HUES64 (cell line): Measurements from ENCODE around the gene LPCAT1.

ENCODE experiments used
- H3K27ac ChIP-seq: 2 replicates; pipeline ENCODE4 v1.7.0; 2013; ENCODE audit warnings: low read depth, low read length, inconsistent platforms
- H3K27me3 ChIP-seq: 2 replicates; pipeline ENCODE4 v1.6.1; 2013; ENCODE audit warnings: mild to moderate bottlenecking, low read length; ENCODE audit not compliant: insufficient read depth
- H3K36me3 ChIP-seq: 2 replicates; pipeline ENCODE4 v1.6.1; 2013; ENCODE audit warnings: mild to moderate bottlenecking, low read length; ENCODE audit not compliant: insufficient read depth
- H3K4me1 ChIP-seq: 2 replicates; pipeline ENCODE4 v1.6.1; 2013; ENCODE audit warnings: mild to moderate bottlenecking, low read length, moderate library complexity; ENCODE audit not compliant: insufficient read depth
- H3K4me3 ChIP-seq: 2 replicates; pipeline ENCODE4 v1.5.1; 2013; ENCODE audit warnings: mild to moderate bottlenecking, low read length, moderate library complexity
- H3K9ac ChIP-seq: 2 replicates; pipeline ENCODE4 v1.6.1; 2013; ENCODE audit warnings: mild to moderate bottlenecking, low read depth, low read length
- H3K9me3 ChIP-seq: 2 replicates; pipeline ENCODE4 v1.6.1; 2013; ENCODE audit warnings: low read depth, low read length; ENCODE audit not compliant: insufficient read depth
- WGBS: fragments of 150-250, 120-280 bp; methylation state at CpG from one replicate; pipeline ENCODE4 v1.1.7; 2013; ENCODE audit warnings: missing lambda C conversion rate; 5-methylcytosine and 5-hydroxymethylcytosine counted together

The LPCAT1 gene

GRCh38 chr5:1419476-1420210 is 104.1 kb downstream of the LPCAT1 start:
- H3K9ac ChIP-seq: no peak overlapping the region
- H3K27me3 ChIP-seq: no peaks in the 10 kb centered on the region
- H3K27ac ChIP-seq: no peak overlapping the region
- 80% methylated on average over 11 of the region's 11 CpGs for WGBS
- H3K4me3 ChIP-seq: no peak overlapping the region
- no peaks in the 10 kb centered on the region for H3K36me3 ChIP-seq
- H3K9me3 ChIP-seq: no peaks in the 10 kb centered on the region
- H3K4me1 ChIP-seq: no peaks in the 10 kb centered on the region

- Histone ChIP-seq H3K4me1 (no peaks in the 10 kb centered on the region), H3K36me3 (no peaks in the 10 kb centered on the region), H3K9ac (no peak overlapping the region), H3K27ac (no peak overlapping the region), H3K27me3 (no peaks in the 10 kb centered on the region), H3K4me3 (no peak overlapping the region), H3K9me3 (no peaks in the 10 kb centered on the region)
Measured at GRCh38 chr5:1418921-1419280, 104.9 kb downstream of the LPCAT1 start.

- Histone ChIP-seq H3K9ac (no peak overlapping the region), H3K4me1 (no peaks in the 10 kb centered on the region), H3K27me3 (no peaks in the 10 kb centered on the region), H3K36me3 (no peaks in the 10 kb centered on the region), H3K4me3 (no peak overlapping the region), H3K27ac (no peak overlapping the region), H3K9me3 (no peaks in the 10 kb centered on the region)
- WGBS: 85% methylated on average over 2 of the region's 2 CpGs
Measured at GRCh38 chr5:1418238-1418920, 105.4 kb downstream of the LPCAT1 start.

GRCh38 chr5:1417586-1418225 is 106.1 kb downstream of the LPCAT1 start:
- 73% methylated on average over 6 of the region's 6 CpGs for WGBS
- Histone ChIP-seq H3K9me3 (no peaks in the 10 kb centered on the region), H3K4me1 (peaks cover 6% of the 10 kb centered on the region; the same call in 1 of the 2 replicates), H3K9ac (no peak overlapping the region), H3K27ac (no peak overlapping the region), H3K27me3 (no peaks in the 10 kb centered on the region), H3K4me3 (no peak overlapping the region), H3K36me3 (no peaks in the 10 kb centered on the region)

- Histone ChIP-seq H3K4me3 (no peak overlapping the region), H3K36me3 (no peaks in the 10 kb centered on the region), H3K27me3 (no peaks in the 10 kb centered on the region), H3K27ac (no peak overlapping the region), H3K9me3 (no peaks in the 10 kb centered on the region), H3K4me1 (peaks cover 9% of the 10 kb centered on the region; the same call in 1 of the 2 replicates), H3K9ac (no peak overlapping the region)
- WGBS: 89% methylated on average over 12 of the region's 12 CpGs
Measured at GRCh38 chr5:1416856-1417469, 106.8 kb downstream of the LPCAT1 start.

GRCh38 chr5:1415626-1416360 is 108.0 kb downstream of the LPCAT1 start:
- Histone ChIP-seq H3K4me3 (no peak overlapping the region), H3K9me3 (no peaks in the 10 kb centered on the region), H3K36me3 (no peaks in the 10 kb centered on the region), H3K9ac (no peak overlapping the region), H3K4me1 (peaks cover 9% of the 10 kb centered on the region; the same call in 1 of the 2 replicates), H3K27me3 (no peaks in the 10 kb centered on the region), H3K27ac (no peak overlapping the region)
- WGBS: 85% methylated on average over 22 of the region's 22 CpGs

- Histone ChIP-seq H3K36me3 (no peaks in the 10 kb centered on the region), H3K4me1 (peaks cover 9% of the 10 kb centered on the region; the same call in 1 of the 2 replicates), H3K9me3 (no peaks in the 10 kb centered on the region), H3K27me3 (no peaks in the 10 kb centered on the region), H3K9ac (no peak overlapping the region), H3K27ac (no peak overlapping the region), H3K4me3 (no peak overlapping the region)
- 84% methylated on average over 13 of the region's 13 CpGs for WGBS
Measured at GRCh38 chr5:1415059-1415425, 108.7 kb downstream of the LPCAT1 start.

GRCh38 chr5:1414311-1415058 is 109.3 kb downstream of the LPCAT1 start:
- Histone ChIP-seq H3K4me1 (peaks cover 9% of the 10 kb centered on the region; the same call in 1 of the 2 replicates), H3K27me3 (no peaks in the 10 kb centered on the region), H3K9ac (no peak overlapping the region)

GRCh38 chr5:1413611-1414241 is 110.0 kb downstream of the LPCAT1 start:
- no peak overlapping the region for H3K4me3 ChIP-seq
- H3K4me1 ChIP-seq: peaks cover 9% of the 10 kb centered on the region; the same call in 1 of the 2 replicates
- H3K27ac ChIP-seq: no peak overlapping the region
- no peaks in the 10 kb centered on the region for H3K27me3 ChIP-seq
- H3K9ac ChIP-seq: no peak overlapping the region
- WGBS: 89% methylated on average over 23 of the region's 23 CpGs
- H3K36me3 ChIP-seq: no peaks in the 10 kb centered on the region
- no peaks in the 10 kb centered on the region for H3K9me3 ChIP-seq

More at GRCh38 chr5:1414311-1415058, 109.3 kb downstream of the LPCAT1 start:
- H3K27ac ChIP-seq: no peak overlapping the region
- H3K9me3 ChIP-seq: no peaks in the 10 kb centered on the region
- H3K36me3 ChIP-seq: no peaks in the 10 kb centered on the region
- 90% methylated on average over 23 of the region's 27 CpGs for WGBS
- H3K4me3 ChIP-seq: no peak overlapping the region

GRCh38 chr5:1413211-1413610 is 110.5 kb downstream of the LPCAT1 start:
- Histone ChIP-seq H3K27me3 (no peaks in the 10 kb centered on the region), H3K4me1 (peaks cover 9% of the 10 kb centered on the region; the same call in 1 of the 2 replicates), H3K36me3 (no peaks in the 10 kb centered on the region), H3K9ac (no peak overlapping the region), H3K9me3 (no peaks in the 10 kb centered on the region), H3K4me3 (no peak overlapping the region), H3K27ac (no peak overlapping the region)
- 60% methylated on average over 13 of the region's 13 CpGs for WGBS
